HG02623 (cell line): Measurements from ENCODE around the gene DLG4.
"Not testable (repeated sequence)": the region's sequence is repeated elsewhere in the genome, so short reads cannot be mapped to it uniquely, and the experiment has no call there.

ENCODE experiments used
- ATAC-seq: cut with Tn5 transposase; IDR thresholded peaks from one replicate; pipeline ENCODE4 v1.9.1; 2021; ENCODE audit warnings: moderate library complexity; ENCODE audit not compliant: unreplicated experiment

Gene DLG4

DNA sequence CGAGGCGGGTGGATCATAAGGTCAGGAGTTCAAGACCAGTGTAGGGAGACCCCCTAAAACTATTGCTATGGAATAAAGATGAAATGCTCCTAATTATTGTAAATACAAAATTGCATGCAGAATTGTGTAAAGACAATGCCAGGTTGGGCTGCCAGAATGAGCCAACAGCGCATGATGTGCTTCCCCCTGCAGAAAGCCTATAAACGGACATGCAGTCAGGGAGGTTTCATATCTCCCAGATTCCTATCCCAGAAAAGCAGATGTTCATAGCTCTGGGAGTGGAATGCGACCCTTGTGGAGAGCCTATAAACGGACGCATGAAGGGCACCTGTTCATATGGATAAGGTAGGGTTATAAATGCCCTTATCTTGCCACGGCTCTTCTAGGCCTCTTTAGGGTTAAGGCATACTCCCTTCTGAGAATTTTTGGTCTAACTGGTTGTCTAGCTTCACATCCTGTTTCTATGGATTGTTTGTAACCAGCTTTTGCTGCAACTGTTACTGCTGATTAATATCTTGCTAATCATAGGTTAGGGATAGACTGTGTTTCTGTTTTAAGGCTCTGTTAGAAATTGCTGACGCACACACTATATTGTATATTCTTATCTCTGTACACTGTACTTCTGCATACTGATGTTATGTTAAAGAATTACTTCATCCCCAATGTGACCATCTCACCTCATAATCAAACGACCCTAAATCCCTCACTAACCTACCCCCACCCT lies 50.6 kb downstream of the DLG4 start:
- not testable (repeated sequence) for ATAC-seq

DNA sequence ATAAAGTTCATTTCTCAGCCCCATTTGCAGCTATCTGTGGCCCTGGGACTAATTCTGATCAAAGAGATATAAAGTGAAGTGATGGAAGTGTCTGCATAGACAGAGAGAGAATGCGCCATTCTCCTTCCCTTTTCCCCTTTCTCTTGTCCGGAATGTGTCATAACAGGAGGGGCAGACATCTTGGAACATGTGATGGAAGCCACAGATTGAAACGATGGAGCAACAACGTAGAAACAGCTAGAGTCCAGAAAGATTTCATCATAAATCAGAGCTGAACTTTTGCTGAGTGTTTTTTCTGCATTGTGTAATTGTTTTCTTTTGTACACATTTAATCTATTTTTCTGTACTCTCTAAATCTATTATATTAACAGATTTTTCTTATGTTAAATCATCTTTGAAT lies 51.8 kb downstream of the DLG4 start:
- ATAC-seq, result no peak

DNA sequence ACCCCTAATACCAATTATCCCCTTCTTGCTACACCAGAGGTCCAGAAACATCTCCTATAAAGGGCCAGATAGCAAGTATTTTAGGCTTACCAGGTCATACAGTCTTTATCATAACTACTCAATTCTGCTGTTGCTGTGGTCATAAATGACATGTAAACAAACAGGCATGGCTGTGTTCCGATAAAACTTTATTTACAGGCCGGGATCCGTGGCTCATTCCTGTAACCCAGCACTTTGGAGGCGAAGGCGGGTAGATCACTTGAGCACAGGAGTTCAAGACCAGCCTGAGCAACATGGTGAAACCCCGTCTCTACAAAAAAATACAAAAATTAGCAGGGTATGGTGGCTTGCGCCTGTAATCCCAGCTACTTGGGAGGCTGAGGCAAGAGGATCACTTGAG lies 52.8 kb downstream of the DLG4 start:
- no peak for ATAC-seq

DNA sequence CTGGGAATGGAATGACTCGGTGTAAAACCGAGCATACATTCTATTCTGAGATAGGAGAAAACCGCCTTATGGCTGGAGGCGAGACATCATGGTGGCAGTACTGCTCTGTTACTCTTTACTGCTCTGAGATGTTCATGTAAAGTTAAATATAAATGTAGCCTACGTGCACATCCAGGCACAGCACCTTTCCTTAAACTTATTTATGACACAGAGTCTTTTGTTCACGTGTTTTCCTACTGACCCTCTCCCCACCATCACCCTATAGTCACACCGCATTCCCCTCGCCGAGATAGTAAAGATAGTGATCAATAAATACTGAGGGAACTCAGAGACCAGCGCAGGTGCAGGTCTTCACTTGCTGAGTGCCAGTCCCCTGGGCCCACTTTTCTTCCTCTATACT lies 60.1 kb downstream of the DLG4 start:
- not testable (repeated sequence) for ATAC-seq

DNA sequence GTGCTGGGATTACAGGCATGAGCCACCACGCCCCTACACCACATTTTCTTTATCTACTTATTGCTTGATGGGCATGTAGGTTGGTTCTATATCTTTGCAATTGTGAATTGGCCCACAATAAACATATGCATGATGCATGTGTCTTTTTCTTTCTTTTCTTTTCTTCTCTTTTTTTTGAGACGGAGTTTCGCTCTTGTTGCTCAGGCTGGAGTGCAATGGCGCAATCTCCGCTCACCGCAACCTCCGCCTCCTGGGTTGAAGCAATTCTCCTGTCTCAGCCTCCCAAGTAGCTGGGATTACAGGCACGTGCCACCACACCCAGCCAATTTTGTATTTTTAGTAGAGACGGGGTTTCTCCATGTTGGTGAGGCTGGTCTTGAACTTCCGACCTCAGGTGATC lies 61.2 kb downstream of the DLG4 start:
- ATAC-seq, result not testable (repeated sequence)

DNA sequence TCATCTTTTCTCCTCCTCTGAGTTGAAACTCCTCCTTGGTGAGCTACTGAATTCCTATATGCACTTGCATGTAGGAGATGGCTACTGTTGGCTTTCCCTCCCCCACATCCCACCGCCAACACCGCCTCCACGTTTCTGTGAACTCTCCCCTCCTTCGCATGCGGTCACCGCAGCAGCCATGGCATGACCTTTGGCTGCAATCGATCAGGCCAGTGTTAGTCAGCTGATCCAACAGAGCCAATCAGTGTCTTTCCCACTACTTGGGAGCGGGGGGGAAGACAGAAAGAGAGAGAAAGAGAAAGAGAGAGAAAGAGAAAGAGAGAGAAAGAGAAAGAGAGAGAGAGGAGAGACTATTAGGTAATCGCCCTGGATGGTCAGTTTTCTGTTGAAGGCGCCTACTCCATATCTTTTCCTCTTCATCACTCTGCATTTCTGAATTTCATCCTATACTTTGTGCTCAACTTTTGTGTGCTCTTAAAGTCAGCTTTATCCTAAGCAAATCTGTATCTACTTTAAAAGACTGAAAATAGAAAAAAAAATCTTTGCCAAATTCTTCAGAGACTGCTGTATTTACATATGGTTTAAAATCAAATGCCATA lies 63.2 kb downstream of the DLG4 start:
- ATAC-seq, result no peak

DNA sequence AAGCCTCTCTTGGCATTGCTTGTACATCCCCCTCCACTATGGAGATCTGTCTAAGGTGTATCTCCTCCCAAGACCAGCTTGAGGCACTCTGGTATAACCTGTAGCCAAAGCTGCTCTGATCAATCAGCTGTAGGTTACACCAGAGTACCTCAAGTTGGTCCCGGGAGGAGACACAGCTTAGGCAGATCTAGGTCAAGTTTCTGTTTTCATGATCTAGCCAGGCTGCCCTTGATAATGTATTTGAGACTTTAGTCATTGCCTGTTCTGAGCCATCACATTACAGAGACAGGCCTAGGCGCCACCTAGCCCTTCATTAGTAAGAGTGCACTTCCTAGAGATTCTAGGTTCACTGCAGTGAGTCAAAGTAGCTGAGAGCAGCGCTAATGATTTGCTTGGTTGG lies 71.9 kb downstream of the DLG4 start:
- no peak for ATAC-seq

DNA sequence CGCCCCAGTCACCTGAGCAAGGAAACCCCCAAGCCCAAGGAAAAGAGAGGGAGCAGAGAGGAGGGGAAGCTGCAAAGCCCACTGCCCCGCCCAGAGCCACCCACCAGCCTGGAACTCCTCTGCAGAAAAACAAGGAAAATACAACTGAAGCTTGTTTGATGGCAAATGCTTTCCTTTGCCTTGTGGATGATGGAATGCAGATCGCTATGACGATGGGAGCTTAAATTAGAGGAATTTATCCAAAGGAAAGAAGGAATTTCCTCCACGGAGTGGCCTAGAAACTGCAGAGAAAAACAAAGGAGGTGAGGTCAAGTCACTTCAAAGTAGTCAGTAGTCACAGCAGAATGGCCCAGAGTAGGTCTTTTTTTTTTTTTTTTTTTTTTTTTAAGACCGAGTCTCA lies 73.5 kb downstream of the DLG4 start:
- ATAC-seq, result no peak

DNA sequence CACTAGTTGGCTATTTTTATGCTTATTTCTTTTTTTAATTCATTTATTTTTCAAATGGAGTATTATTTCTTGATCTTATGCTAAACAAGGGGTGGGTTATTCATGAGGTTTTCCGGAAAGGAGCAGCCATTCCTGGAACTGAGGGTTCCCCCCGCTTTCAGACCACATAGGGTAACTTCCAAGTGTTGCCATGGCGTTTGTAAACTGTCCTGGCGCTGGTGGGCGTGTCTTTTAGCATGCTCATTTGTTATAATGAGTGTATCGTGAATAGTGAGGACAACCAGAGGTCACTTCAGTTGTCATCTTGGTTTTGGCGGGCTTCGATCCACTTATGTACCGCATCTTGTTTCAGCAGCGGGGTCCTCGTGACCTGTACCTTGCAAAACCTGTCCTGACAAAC lies 75.4 kb downstream of the DLG4 start:
- no peak for ATAC-seq

DNA sequence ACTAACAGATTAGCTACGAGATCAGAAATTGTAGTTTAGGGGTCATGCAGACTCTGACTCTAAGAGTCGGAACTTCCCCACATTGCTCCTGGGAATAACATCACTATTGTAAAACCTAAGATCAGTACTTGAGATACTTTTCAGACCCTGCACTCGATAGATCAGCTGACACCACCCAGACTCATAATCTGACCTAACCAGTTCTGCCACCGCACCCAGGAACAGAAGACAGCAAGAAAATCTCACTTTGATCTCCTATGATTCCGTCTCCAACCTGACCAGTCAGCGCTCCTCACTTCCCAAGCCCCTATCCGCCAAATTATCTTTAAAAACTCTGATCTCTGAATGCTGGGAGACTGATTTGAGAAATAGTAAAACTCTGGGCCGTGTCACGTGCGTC lies 77.8 kb downstream of the DLG4 start:
- no peak for ATAC-seq

DNA sequence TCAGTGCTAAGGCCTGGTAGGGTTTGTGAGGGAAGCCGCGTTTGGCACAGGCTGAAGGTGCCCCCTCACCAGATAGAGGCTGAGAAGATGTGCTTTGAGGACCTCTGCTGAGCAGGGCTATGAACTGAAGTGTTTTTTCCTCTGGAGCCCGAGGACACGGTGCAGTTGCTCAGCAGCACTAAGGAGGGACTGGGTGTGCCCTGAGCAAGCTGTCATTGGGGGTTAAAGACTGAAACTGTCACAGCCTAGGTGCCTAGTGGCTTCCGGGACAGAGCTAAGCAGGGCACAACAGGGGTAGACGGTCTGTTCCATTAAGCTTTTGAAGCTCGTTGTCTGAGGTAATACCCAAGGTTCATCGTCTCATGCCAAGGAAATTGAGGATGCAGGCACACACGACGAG lies 80.2 kb downstream of the DLG4 start:
- ATAC-seq, result no peak

DNA sequence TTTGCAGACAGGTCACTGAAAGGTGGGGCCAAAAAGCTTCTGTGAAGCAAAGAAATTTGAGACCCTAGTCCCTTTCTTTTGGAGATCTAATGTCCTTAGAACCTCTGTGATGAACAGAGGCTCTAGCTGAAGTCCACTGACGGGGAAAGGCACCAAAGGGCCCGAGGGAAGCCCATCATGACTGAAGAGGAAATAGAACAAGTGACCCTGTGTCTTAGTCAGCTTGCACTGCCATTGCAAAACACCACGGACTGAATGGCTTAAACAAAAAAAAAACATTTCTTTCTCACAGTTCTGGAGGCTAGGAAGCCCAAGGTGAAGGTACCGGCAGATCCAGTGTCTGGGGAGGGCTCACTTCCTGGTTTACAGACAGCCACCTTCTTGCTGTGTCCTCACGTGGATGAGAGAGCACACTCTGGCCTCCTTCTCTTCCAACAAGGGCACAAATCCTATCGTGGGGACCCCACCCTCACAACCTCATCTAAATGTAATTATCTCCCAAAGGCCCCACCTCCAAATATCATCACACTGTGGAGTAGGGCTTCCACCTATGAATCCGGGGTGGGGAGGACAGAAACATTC lies 80.7 kb downstream of the DLG4 start:
- ATAC-seq, result no peak

DNA sequence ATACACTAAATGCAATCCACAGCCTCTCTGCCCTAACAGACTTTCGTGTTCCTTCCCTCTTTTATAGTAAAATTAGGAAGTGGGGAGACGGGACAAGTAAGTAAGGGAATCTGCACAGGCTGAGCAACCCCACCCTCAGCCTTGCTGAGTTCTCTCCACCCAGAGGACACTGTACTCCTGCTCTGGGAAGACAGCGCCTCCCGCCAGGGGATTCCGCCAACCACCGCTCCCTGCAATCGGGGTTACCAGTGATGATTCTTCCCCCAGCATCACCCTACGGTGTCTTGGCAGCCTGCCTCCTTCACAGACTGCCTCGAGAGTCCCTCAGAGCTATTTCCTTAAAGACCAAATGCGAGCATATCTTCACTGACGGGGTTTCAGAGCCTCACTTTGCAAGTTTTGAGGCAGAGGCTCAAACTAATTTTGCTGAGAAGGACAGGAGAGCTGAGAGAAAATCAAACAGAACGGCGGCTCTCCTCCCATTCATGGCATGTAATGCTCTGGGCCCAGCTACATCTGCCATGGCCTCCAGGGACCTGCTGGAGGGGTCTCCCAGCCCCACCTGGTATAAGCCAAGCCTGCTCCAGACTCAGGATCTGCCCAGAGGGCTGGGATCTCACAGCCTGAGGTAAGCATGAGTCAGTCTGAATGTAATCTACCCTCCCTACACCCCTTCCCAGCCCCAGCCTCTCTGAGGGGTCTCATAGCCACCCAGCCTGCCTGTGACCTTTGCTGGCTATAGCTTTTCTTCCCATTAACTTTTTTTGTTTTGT lies 82.3 kb downstream of the DLG4 start:
- ATAC-seq, result no peak
